SKM-1 treated with dmso at 0.1 percent for 144 hours (cell line): ENCODE measurements around the gene EIF3J.

Experiments used
- DNase-seq: peaks from one replicate; lab custom pipeline; 2025; ENCODE audit not compliant: unreplicated experiment; lab: John Stamatoyannopoulos, UW

Gene EIF3J

DNA sequence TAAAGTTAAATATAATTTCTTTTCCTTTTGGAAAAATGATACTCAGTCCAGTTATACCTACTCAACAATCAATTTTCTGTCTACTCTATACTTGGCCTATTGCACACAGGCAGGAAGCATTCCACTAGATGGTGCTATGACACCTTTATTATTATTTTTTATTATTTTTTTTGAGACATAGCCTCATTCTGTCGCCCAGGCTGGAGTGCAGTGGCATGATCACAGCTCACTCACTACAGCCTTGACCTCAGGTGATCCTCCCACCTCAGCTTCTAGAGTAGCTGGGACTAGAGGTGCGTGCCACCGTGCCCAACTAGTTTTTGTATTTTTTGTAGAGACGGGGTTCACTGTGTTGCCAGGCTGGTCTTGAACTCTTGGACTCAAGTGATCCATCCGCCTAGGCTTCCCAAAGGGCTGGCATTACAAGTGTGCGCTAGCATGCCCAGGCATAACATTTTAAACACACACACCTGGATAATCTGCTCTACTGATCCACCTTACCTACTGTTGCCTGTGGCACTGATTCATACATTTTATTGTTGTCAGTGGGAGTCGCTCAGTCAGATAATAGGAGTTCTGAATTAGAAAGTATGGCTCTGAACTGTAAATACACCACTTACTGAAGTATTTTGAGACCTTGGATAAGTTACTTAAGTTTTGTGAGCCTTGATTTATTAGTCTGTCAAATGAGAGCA is 56.2 kb downstream of the EIF3J start:
- peak; percentile 7 for DNase-seq

DNA sequence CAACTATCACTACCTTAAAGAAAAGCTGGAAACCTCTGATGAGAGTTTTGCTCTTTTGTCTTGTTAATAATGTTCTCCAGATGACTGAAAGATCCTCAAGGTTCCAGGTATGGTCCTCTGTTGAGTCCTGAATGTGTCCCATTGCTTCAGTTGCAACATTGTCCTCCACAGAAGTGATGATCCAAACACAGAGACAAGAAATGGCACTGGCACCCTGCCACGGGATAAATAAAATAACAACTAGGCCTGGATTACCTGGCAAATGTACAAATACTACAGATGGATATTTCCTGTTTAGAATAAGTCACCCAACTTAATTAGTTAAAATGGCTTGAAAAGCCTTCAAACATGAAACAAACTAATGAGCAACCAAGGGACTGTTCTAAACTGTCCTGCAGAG is 58.3 kb downstream of the EIF3J start:
- DNase-seq = no peak

DNA sequence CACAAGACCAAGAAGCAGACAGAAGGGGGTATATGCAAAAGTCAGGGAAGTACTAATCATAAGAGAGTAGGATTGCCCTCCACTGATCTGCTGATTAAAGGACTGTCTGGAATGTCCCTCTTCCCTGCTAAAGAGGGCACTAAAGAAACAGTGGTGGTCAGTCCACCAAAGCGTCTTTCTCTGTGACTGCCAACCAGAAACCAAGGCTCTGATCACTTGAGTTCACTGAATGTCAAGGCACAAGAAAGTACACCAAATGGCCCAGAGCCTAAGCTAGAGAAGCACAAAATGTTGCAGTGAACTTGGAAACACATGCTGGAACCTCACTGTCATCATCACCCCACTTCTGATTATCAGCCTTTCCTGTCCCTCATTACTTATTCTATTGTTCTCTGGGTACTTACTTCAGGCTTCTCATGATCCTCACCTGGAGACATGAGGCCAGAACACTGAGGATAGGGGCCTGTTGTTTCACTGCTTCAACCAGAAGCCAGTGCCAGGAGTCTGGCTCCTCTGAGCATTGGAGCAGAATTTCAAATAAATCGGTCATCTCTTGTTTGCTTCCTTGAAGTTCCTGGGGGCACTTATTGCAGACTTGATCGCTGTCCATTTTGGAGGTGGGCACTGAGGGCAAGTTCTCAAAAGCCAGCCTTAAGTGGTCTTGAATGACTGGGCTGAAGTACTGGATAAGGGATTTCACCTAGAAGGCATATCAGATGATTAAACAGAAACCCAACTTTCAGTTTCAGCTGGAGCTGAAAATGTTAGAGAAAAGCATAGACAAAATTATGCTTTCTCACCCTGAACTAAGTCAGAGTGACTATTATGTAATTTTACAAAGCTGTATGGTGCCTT is 58.9 kb downstream of the EIF3J start:
- DNase-seq = no peak

DNA sequence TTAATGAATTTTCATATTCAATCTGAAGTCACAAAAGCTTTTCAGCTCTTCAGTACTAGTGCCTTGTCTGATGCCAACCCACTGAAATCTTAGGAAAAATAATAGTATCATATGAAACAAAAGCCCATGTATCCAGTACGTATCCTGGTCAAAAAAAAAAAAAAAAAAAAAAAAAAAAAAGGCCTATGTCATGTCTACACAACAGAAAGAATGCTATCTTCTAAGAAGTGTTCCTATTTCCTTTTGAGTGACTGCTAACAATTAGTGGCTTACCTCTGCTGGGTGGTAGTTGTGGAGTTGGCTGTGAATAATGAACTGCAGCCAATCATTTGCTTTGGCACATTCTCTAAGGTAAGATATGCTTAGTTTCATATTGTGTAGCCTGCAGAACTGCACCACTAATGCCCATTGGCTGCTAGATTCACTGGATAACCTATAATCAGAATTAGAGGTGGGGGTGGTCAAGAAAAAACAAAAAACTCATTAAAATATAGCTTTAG is 59.6 kb downstream of the EIF3J start:
- DNase-seq = no peak

DNA sequence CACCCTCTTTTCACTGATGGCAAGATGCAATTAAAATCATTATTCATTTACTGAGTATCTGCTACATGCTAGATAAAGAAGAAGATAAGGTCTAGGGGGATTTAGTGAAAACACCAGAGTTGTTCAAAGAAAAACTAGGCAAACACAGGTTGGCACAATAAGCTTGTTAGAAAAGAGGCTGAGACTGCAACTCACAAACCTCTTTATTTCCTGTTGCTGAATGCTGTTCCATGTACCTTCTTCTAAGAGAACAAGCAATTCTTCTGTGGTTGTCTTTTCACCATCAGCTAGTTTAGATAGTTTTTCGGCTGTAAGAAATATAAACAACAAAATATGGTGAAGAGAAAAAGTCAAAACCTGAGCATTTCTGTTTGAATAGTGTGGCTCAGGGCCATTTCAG is 61.1 kb downstream of the EIF3J start:
- no peak for DNase-seq

DNA sequence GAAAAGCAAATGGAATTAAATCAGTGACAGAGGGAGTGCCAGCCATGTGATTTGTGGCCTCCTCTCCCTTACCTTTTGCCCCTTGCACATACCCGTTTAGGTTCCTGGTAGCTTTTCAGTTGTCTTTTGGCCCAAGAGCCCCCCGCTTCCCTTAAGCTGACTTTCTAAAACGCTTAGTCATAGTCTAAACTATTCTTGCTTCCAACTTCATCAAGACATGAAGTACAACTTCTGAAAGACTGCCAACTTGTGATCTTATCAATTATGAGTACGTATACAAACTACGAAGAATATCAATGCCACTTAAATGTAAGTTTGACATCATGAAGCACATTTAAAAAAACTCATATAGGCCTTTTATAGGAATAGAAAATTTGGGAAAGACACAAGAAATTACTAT is 61.9 kb downstream of the EIF3J start:
- no peak for DNase-seq

DNA sequence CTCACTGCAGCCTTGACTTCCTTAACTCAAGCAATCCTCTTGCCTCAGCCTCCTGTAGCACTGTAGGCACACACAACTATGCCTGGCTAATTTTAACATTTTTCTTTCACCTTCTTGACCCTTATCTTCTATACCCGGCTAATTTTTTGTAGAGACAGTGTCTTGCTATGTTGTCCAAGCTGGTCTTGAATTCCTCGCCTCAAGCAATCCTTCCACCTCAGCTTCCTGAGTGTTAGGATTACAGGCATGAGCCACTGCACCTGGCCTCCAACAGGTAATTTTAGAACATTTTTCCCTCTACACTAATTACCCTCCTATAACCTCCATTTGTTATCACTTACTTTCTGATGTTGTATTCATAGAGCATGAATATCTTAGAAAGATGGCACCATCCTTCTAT is 66.2 kb downstream of the EIF3J start:
- no peak for DNase-seq

DNA sequence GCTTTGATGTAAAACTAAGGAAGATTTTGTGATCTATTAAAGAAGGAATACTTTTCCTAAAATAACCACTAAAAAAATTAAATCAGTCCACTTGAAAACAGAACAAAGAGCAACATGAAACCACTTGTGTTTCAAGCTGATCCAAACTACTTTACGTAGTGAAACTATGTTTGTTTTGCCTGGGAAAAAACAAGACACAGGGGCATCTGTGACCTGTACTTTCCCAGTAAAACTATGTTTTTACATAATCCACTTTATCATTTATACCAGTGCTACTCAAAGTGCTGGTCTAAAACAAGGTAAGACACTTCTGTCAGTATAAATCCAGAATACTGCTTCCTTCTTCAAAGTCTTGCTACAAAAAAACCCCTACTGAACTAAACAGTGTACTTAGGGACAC is 69.8 kb downstream of the EIF3J start:
- DNase-seq = no peak
